ENCODE data around the gene ZNF789.
A peak's percentile ranks its signal among the peaks of the same experiment; 100 is the strongest.

ZNF789 gene

GRCh38 chr7:99521399-99521798, 48.7 kb downstream of the ZNF789 start:
- no peak for DNase-seq (ENCODE audit: low spot score)
- in situ Hi-C loops (cut with MboI; ENCODE audit: low pct_unique_long_range_greater_than_20kb, low sequenced_read_pairs, unreplicated experiment) = no loop called here
- no peak for TF ChIP-seq CTCF (IDR thresholded peaks at IDR 0.05; ENCODE audit: extremely low read depth, insufficient read depth, missing control alignments)

- peak; percentile 23 for TF ChIP-seq CTCF (IDR thresholded peaks at IDR 0.05; ENCODE audit: extremely low read depth, insufficient read depth, missing control alignments)
- in situ Hi-C loops (cut with MboI; ENCODE audit: low pct_unique_long_range_greater_than_20kb, low sequenced_read_pairs, unreplicated experiment) = no loop called here
- no peak for DNase-seq (ENCODE audit: low spot score)
Measured at GRCh38 chr7:99525713-99526440, 53.2 kb downstream of the ZNF789 start.

- TF ChIP-seq CTCF (IDR thresholded peaks at IDR 0.05; ENCODE audit: extremely low read depth, insufficient read depth, missing control alignments) = no peak
- DNase-seq (ENCODE audit: low spot score) = no peak
- in situ Hi-C loops (cut with MboI; ENCODE audit: low pct_unique_long_range_greater_than_20kb, low sequenced_read_pairs, unreplicated experiment) = no loop called here
Measured at GRCh38 chr7:99531354-99531765, 58.7 kb downstream of the ZNF789 start.

- DNase-seq (ENCODE audit: low spot score) = no peak
- TF ChIP-seq CTCF (IDR thresholded peaks at IDR 0.05; ENCODE audit: extremely low read depth, insufficient read depth, missing control alignments) = no peak
- in situ Hi-C loops (cut with MboI; ENCODE audit: low pct_unique_long_range_greater_than_20kb, low sequenced_read_pairs, unreplicated experiment) = no loop called here
Measured at GRCh38 chr7:99535667-99536066, 63.0 kb downstream of the ZNF789 start.

Measured in GM13977 (cell line).